CD4-positive, CD25-positive, alpha-beta regulatory T cell (primary cell): Measurements from ENCODE around the gene TPPP2. TPM values are rescaled to one million over a fixed set of nuclear protein-coding genes. Genes with fewer than 3 reads are reported as not detected.

Source experiments
- ATAC-seq, 2 donors: fragments of 150-1000 bp; cut with Tn5 transposase; one replicate each; pipeline ENCODE4 v1.10.0; 2021; ENCODE audit warnings: low read depth in 2 of 2, moderate number of reproducible peaks in 2 of 2, moderate library complexity in 1 of 2
- DNase-seq, 3 donors: peaks; one replicate each; pipeline versions ENCODE4 v3.0.0 to v3.0.0-alpha.2; 2012 to 2022; ENCODE audit warnings: mixed read lengths in 1 of 3
- H3K27ac ChIP-seq: one replicate; pipeline ENCODE4 v1.7.0; 2013; ENCODE audit warnings: mild to moderate bottlenecking, low read length; ENCODE audit not compliant: insufficient read depth, poor library complexity, severe bottlenecking
- H3K27me3 ChIP-seq: one replicate; pipeline ENCODE4 v1.7.0; 2013; ENCODE audit warnings: low read length; ENCODE audit not compliant: control insufficient read depth, insufficient read depth
- H3K36me3 ChIP-seq: one replicate; pipeline ENCODE4 v1.7.0; 2013; ENCODE audit warnings: mild to moderate bottlenecking, low read length, moderate library complexity; ENCODE audit not compliant: control insufficient read depth, insufficient read depth
- H3K4me1 ChIP-seq: 2 replicates; pipeline ENCODE4 v1.7.0; 2013; ENCODE audit warnings: mild to moderate bottlenecking, low read length; ENCODE audit not compliant: insufficient read depth, control insufficient read depth, poor library complexity, severe bottlenecking
- H3K4me3 ChIP-seq: one replicate; pipeline ENCODE4 v1.7.0; 2013; ENCODE audit warnings: low read depth, mild to moderate bottlenecking, low read length, moderate library complexity
- H3K9me3 ChIP-seq, 2 experiments: 1 replicate in 1 of 2; 2 replicates in 1 of 2; pipeline ENCODE4 v1.7.0; 2013; ENCODE audit warnings: low read length in 2 of 2, mild to moderate bottlenecking in 1 of 2, moderate library complexity in 1 of 2; ENCODE audit not compliant: control insufficient read depth in 2 of 2
- H3K27ac Mint-ChIP-seq, 3 donors: one replicate each; pipeline ENCODE4 v1.8.0; 2020 to 2022; ENCODE audit warnings: mild to moderate bottlenecking in 3 of 3, mixed read lengths in 3 of 3, moderate library complexity in 2 of 3
- H3K27me3 Mint-ChIP-seq: one replicate; pipeline ENCODE4 v1.8.0; 2022; ENCODE audit warnings: mild to moderate bottlenecking, mixed read lengths
- H3K36me3 Mint-ChIP-seq: one replicate; pipeline ENCODE4 v1.8.0; 2020; ENCODE audit warnings: mixed read lengths
- H3K4me1 Mint-ChIP-seq, 4 donors: one replicate each; pipeline ENCODE4 v1.8.0; 2020 to 2022; ENCODE audit warnings: mixed read lengths in 4 of 4, mild to moderate bottlenecking in 1 of 4
- H3K4me3 Mint-ChIP-seq, 4 donors: one replicate each; pipeline ENCODE4 v1.8.0; 2020 to 2022; ENCODE audit warnings: mild to moderate bottlenecking in 4 of 4, mixed read lengths in 4 of 4, moderate library complexity in 3 of 4
- H3K9me3 Mint-ChIP-seq, 7 donors: one replicate each; pipeline ENCODE4 v1.8.0; 2020 to 2022; ENCODE audit warnings: mixed read lengths in 7 of 7, mild to moderate bottlenecking in 3 of 7, moderate library complexity in 2 of 7
- polyA plus RNA-seq, 4 donors: library from polyadenylated mRNA; unstranded; fragments of 300-500 nt; fragmentation: Illumina TruSeq; gene quantifications; one replicate each; pipeline ENCODE4 v1.2.3, GENCODE V29; 2021
- total RNA-seq: library from RNA; stranded (reverse); gene quantifications from one replicate; pipeline ENCODE4 v1.2.3, GENCODE V29; 2022

Gene TPPP2
- total and polyA plus RNA-seq, 5 donors from 2014 or later, result not detected

DNA sequence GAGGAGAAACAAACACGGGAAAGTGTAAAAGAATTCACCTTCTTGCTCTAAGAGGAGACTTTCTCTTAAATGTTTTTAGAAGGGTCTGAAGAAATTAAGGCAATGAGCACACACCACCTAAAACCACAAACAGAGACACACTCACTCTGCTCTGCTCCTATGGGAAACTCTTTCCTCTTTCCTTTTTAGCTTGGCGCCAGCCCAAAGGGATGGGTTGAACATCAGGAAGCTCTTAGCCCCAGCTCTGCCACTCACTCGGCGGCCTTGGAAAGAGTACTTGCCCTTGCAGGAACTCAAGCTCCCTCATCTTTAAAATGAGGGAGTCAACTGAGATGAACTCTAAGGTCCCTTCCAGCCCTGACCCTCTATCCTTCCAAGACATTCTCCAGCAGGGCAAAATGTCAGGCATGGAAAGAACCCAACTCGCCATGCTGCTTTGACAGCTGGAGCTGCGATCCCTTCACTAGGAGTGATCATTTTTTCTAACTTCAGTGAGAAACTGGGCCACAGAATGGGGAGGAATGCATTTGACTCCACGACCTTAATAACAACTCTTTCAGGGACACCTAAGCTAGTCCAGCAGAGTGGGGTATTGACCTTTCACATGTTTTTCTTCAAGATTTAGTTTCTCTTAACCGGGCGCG, 26.6 kb downstream of the TPPP2 start:
- H3K27ac Mint-ChIP-seq, result no peak overlapping the region
- Histone ChIP-seq H3K36me3 (no peaks in the 10 kb centered on the region), H3K4me1 (no peaks in the 10 kb centered on the region), H3K4me3 (no peak overlapping the region), H3K9me3 (no peaks in the 10 kb centered on the region), H3K27ac (no peak overlapping the region), H3K27me3 (peaks cover 16% of the 10 kb centered on the region)
- H3K4me3 Mint-ChIP-seq, result no peak overlapping the region
- ATAC-seq, result no peak
- H3K9me3 Mint-ChIP-seq, result no peaks in the 10 kb centered on the region
- H3K36me3 Mint-ChIP-seq, result no peaks in the 10 kb centered on the region
- peaks cover 24% of the 10 kb centered on the region for H3K27me3 Mint-ChIP-seq
- no peaks in the 10 kb centered on the region for H3K4me1 Mint-ChIP-seq
- no peak for DNase-seq

- no peaks in the 10 kb centered on the region for H3K4me1 Mint-ChIP-seq
- H3K9me3 ChIP-seq, result no peaks in the 10 kb centered on the region
- H3K36me3 ChIP-seq, result no peaks in the 10 kb centered on the region
- H3K4me3 Mint-ChIP-seq, result no peak within 1 kb of the TSS
- peaks cover 0 to 1% (median 0%) of the 10 kb centered on the region in 7 donors for H3K9me3 Mint-ChIP-seq
- H3K27me3 ChIP-seq, result peaks cover 14% of the 10 kb centered on the region
- peaks cover 32% of the 10 kb centered on the region for H3K27me3 Mint-ChIP-seq
- H3K27ac Mint-ChIP-seq, result no peak within 1 kb of the TSS
- no peak within 1 kb of the TSS for H3K4me3 ChIP-seq
- no peak for DNase-seq
- no peak within 1 kb of the TSS for H3K27ac ChIP-seq
- H3K36me3 Mint-ChIP-seq, result no peaks in the 10 kb centered on the region
- ATAC-seq, result no peak
- H3K4me1 ChIP-seq, result no peaks in the 10 kb centered on the region
Observed at GRCh38 chr14:21057803-21058675, 28.0 kb downstream of the TPPP2 start, which contains the start of gene RNASE8. RNASE8 (plus strand) TSS chr14:21057822; CDS start chr14:21057893, 71 bp downstream.

DNA sequence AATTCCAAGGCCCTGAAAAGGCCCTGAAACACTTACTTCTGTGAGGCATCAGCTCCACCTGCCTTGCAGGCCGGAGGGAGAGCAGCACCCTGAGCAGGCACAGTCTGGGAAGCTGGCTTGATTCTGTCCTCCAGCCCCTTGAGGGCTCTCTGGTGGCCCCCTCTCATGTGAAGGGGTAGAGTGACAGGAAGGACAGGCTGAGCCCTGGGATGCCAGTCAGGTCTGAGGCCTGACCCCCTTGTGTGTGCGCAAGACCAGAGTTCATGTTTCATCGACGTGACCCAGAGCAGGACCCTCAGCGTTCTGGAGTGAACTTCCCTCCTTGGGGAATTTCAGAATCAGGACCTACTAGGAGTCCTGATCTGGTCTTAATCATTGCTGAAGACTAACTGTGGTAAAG, 28.9 kb downstream of the TPPP2 start:
- ATAC-seq, result no peak
- no peak overlapping the region for H3K4me3 ChIP-seq
- H3K36me3 ChIP-seq, result no peaks in the 10 kb centered on the region
- no peak overlapping the region for H3K27ac Mint-ChIP-seq
- no peaks in the 10 kb centered on the region for H3K4me1 Mint-ChIP-seq
- no peaks in the 10 kb centered on the region for H3K36me3 Mint-ChIP-seq
- H3K9me3 Mint-ChIP-seq, result peaks cover 0 to 1% (median 0%) of the 10 kb centered on the region in 7 donors
- H3K9me3 ChIP-seq, result no peaks in the 10 kb centered on the region
- H3K4me1 ChIP-seq, result no peaks in the 10 kb centered on the region
- H3K4me3 Mint-ChIP-seq, result no peak overlapping the region
- no peak for DNase-seq
- peaks cover 41% of the 10 kb centered on the region for H3K27me3 Mint-ChIP-seq
- H3K27ac ChIP-seq, result no peak overlapping the region
- peaks cover 14% of the 10 kb centered on the region for H3K27me3 ChIP-seq

GRCh38 chr14:21059842-21060613, 30.0 kb downstream of the TPPP2 start:
- no peaks in the 10 kb centered on the region for H3K36me3 Mint-ChIP-seq
- H3K36me3 ChIP-seq, result no peaks in the 10 kb centered on the region
- H3K27me3 ChIP-seq, result peaks cover 14% of the 10 kb centered on the region
- H3K4me1 Mint-ChIP-seq, result no peaks in the 10 kb centered on the region
- no peaks in the 10 kb centered on the region for H3K4me1 ChIP-seq
- ATAC-seq, result no peak
- H3K27ac ChIP-seq, result no peak overlapping the region
- no peak overlapping the region for H3K4me3 Mint-ChIP-seq
- no peak for DNase-seq
- no peak overlapping the region for H3K4me3 ChIP-seq
- H3K9me3 ChIP-seq, result no peaks in the 10 kb centered on the region
- H3K27ac Mint-ChIP-seq, result no peak overlapping the region
- peaks cover 47% of the 10 kb centered on the region for H3K27me3 Mint-ChIP-seq
- H3K9me3 Mint-ChIP-seq, result peaks cover 0 to 1% (median 0%) of the 10 kb centered on the region in 7 donors

DNA sequence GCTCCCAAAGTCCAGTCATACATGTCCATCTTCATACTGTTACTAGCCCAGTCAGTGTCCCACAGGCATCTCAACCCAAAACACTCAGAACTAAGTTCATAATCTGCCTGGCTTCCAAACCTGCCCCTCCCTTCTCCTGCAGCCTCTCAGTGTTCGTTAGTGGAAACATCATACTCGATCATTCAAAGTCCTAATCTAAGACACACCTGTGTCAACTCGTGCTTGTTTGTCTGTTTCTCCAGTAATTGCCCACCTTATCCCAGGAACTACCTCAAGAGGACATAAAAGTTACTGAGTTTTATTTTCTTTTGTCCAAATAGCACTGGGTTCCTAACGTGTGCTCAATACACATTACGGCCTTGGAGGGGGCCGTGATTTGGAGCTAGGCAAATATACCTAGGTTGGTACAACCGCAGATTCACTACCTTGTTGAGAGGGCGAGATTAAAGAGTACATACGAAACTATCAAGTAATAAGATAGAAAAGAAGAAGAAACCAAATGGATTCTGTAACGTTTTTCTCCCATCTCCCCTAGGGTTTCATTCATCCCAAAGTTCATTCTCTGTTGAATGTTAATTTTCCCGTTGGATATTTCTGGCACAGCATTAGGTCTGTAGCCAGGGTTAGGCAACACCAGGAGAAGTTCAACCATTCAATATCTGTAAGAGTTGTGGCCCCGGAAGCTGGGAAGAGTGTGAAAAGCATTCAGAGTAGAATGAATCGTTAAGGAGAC, 30.8 kb downstream of the TPPP2 start:
- no peaks in the 10 kb centered on the region for H3K36me3 Mint-ChIP-seq
- no peak overlapping the region for H3K27ac Mint-ChIP-seq
- H3K4me3 Mint-ChIP-seq, result no peak overlapping the region
- peaks cover 54% of the 10 kb centered on the region for H3K27me3 Mint-ChIP-seq
- Histone ChIP-seq H3K4me1 (no peaks in the 10 kb centered on the region), H3K4me3 (no peak overlapping the region), H3K36me3 (no peaks in the 10 kb centered on the region), H3K27ac (no peak overlapping the region), H3K9me3 (no peaks in the 10 kb centered on the region), H3K27me3 (peaks cover 17% of the 10 kb centered on the region)
- H3K4me1 Mint-ChIP-seq, result no peaks in the 10 kb centered on the region
- no peak for DNase-seq
- peaks cover 0 to 1% (median 0%) of the 10 kb centered on the region in 7 donors for H3K9me3 Mint-ChIP-seq
- ATAC-seq, result no peak

- no peaks in the 10 kb centered on the region for H3K9me3 ChIP-seq
- ATAC-seq (no peak), DNase-seq (no peak)
- no peak overlapping the region for H3K4me3 ChIP-seq
- no peaks in the 10 kb centered on the region for H3K36me3 ChIP-seq
- no peak overlapping the region for H3K27ac Mint-ChIP-seq
- no peak overlapping the region for H3K27ac ChIP-seq
- no peaks in the 10 kb centered on the region for H3K36me3 Mint-ChIP-seq
- H3K27me3 ChIP-seq, result peaks cover 17% of the 10 kb centered on the region
- peaks cover 0 to 1% (median 0%) of the 10 kb centered on the region in 7 donors for H3K9me3 Mint-ChIP-seq
- H3K4me1 Mint-ChIP-seq, result no peaks in the 10 kb centered on the region
- no peaks in the 10 kb centered on the region for H3K4me1 ChIP-seq
- H3K27me3 Mint-ChIP-seq, result peaks cover 57% of the 10 kb centered on the region
- H3K4me3 Mint-ChIP-seq, result no peak overlapping the region
Observed at GRCh38 chr14:21061347-21061668, 31.3 kb downstream of the TPPP2 start.

- Mint-ChIP-seq H3K36me3 (no peaks in the 10 kb centered on the region), H3K27ac (no peak overlapping the region), H3K9me3 (peaks cover 0 to 1% (median 0%) of the 10 kb centered on the region in 7 donors), H3K27me3 (peaks cover 78% of the 10 kb centered on the region), H3K4me1 (peaks cover 0 to 5% (median 2%) of the 10 kb centered on the region in 4 donors), H3K4me3 (no peak overlapping the region)
- H3K27ac ChIP-seq, result no peak overlapping the region
- H3K36me3 ChIP-seq, result no peaks in the 10 kb centered on the region
- ATAC-seq (no peak), DNase-seq (no peak)
- H3K4me1 ChIP-seq, result peaks cover 1% of the 10 kb centered on the region
- H3K27me3 ChIP-seq, result peaks cover 34% of the 10 kb centered on the region
- no peaks in the 10 kb centered on the region for H3K9me3 ChIP-seq
- no peak overlapping the region for H3K4me3 ChIP-seq
Observed at GRCh38 chr14:21063479-21063878, 33.5 kb downstream of the TPPP2 start.
